ENCODE measurements around the gene STIM1. TPM values are rescaled to one million over a fixed set of nuclear protein-coding genes. Genes with fewer than 3 reads are reported as not detected.

The STIM1 gene
- total RNA-seq, 1 experiment from 2014 or later, result 18.0 TPM

DNA sequence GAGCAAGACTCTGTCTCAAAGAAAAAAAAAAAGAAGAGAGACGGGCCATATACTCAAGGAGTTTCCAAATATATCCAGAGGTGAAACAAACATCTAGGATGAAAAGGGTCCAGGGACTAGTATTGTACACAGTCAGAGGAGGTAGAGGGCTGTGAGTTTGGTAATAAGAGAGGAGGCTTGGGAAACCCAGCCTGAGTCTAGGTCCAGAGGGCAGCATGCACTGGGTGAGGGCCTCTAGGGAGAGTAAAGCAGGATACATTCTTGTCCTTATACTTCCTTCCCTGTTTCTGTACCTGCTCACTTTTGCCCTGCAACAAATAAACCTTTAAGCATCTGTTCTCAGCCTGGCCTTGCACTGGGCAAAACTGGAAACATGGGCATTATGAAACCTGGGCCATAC is 31.5 kb downstream of the STIM1 start (continued):
- TF ChIP-seq MYBL2 (CRISPR knock-in tag; IDR thresholded peaks at IDR 0.05), result no peak
- TF ChIP-seq, protein P1, sequence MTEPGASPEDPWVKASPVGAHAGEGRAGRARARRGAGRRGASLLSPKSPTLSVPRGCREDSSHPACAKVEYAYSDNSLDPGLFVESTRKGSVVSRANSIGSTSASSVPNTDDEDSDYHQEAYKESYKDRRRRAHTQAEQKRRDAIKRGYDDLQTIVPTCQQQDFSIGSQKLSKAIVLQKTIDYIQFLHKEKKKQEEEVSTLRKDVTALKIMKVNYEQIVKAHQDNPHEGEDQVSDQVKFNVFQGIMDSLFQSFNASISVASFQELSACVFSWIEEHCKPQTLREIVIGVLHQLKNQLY (CRISPR knock-in tag; IDR thresholded peaks at IDR 0.05), result no peak
- TF ChIP-seq, protein P2, sequence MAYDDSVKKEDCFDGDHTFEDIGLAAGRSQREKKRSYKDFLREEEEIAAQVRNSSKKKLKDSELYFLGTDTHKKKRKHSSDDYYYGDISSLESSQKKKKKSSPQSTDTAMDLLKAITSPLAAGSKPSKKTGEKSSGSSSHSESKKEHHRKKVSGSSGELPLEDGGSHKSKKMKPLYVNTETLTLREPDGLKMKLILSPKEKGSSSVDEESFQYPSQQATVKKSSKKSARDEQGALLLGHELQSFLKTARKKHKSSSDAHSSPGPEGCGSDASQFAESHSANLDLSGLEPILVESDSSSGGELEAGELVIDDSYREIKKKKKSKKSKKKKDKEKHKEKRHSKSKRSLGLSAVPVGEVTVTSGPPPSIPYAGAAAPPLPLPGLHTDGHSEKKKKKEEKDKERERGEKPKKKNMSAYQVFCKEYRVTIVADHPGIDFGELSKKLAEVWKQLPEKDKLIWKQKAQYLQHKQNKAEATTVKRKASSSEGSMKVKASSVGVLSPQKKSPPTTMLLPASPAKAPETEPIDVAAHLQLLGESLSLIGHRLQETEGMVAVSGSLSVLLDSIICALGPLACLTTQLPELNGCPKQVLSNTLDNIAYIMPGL (CRISPR knock-in tag; IDR thresholded peaks at IDR 0.05), result no peak

DNA sequence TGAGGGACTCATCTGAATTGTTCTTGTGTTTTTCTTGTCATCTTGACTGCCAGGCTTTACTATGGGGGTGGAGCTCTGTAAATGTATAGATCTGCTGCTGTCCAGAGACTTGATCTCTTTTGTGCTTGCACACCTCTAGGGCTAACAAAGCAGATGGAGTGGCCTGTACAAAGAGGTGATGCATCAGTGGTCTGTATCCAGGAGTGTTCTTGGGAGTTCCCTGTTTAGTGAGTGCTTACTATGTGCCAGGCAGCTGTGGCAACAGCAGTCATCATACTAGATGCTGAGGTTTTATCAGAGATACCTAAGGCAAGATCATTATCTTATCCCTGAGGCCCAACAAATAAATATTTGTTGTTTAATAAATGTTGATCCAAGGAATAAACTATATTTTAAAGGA is 33.4 kb downstream of the STIM1 start:
- H3K4me1 Mint-ChIP-seq, result no peaks in the 10 kb centered on the region
- ATAC-seq (no peak), DNase-seq (ENCODE audit: low spot score) (no peak)
- ChIA-PET CTCF (interaction anchor here (1.6 kb wide), 1 partner anchor 40 kb away, joined by 6 read pairs; no protein-coding TSS in a partner anchor), POLR2A (no interaction called here)
- no peak overlapping the region for H3K27ac Mint-ChIP-seq
- no peaks in the 10 kb centered on the region for H3K9me3 Mint-ChIP-seq
- no peak for TF ChIP-seq CBFB (CRISPR knock-in tag; IDR thresholded peaks at IDR 0.05; ENCODE audit: low read depth)
- no peak for TF ChIP-seq CREB1 (CRISPR knock-in tag; IDR thresholded peaks at IDR 0.05)
- TF ChIP-seq ZNF416 (CRISPR knock-in tag; IDR thresholded peaks at IDR 0.05), result no peak
- TF ChIP-seq ESRRA (CRISPR knock-in tag; IDR thresholded peaks at IDR 0.05; ENCODE audit: borderline replicate concordance), result no peak
- no peak for TF ChIP-seq ZNF219 (CRISPR knock-in tag; IDR thresholded peaks at IDR 0.05; ENCODE audit: borderline replicate concordance)
- TF ChIP-seq TEAD1 (CRISPR knock-in tag; IDR thresholded peaks at IDR 0.05), result no peak
- TF ChIP-seq NR2C2 (CRISPR knock-in tag; IDR thresholded peaks at IDR 0.05), result no peak
- no peaks in the 10 kb centered on the region for H3K36me3 Mint-ChIP-seq
- no peaks in the 10 kb centered on the region for H3K27me3 Mint-ChIP-seq (ENCODE audit: low read depth)
- H3K4me3 Mint-ChIP-seq, result no peak overlapping the region

DNA sequence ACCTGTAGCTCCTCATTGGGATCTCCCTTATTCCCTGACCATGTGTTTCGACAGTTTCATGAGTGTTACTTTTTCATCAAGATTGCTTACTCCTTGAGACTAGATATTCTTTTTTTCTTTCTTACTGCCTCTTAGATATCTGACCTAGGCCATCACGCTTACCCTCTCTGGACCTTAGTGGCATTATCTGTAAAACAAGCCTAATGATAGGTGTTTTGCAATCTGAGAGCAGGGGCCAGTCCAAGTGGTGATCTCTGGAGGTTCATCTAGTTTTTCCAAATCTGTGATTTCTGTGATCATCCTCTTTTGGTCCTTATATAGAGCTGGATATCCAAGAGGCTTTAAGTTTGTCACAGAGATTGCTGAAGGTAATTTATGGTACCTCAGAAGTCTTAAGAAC is 34.5 kb downstream of the STIM1 start:
- no peaks in the 10 kb centered on the region for H3K36me3 Mint-ChIP-seq
- no peaks in the 10 kb centered on the region for H3K27me3 Mint-ChIP-seq (ENCODE audit: low read depth)
- no peaks in the 10 kb centered on the region for H3K9me3 Mint-ChIP-seq
- H3K4me3 Mint-ChIP-seq, result no peak overlapping the region
- DNase-seq (ENCODE audit: low spot score) (no peak), ATAC-seq (no peak)
- H3K27ac Mint-ChIP-seq, result no peak overlapping the region
- no peaks in the 10 kb centered on the region for H3K4me1 Mint-ChIP-seq
- CTCF ChIA-PET, result interaction anchor here (0.6 to 1.2 kb wide), 2 partner anchors 19 to 95 kb away, joined by 3 to 4 read pairs; no protein-coding TSS in a partner anchor
- POLR2A ChIA-PET, result no interaction called here
- TF ChIP-seq, protein P3, sequence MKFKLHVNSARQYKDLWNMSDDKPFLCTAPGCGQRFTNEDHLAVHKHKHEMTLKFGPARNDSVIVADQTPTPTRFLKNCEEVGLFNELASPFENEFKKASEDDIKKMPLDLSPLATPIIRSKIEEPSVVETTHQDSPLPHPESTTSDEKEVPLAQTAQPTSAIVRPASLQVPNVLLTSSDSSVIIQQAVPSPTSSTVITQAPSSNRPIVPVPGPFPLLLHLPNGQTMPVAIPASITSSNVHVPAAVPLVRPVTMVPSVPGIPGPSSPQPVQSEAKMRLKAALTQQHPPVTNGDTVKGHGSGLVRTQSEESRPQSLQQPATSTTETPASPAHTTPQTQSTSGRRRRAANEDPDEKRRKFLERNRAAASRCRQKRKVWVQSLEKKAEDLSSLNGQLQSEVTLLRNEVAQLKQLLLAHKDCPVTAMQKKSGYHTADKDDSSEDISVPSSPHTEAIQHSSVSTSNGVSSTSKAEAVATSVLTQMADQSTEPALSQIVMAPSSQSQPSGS (CRISPR knock-in tag; IDR thresholded peaks at IDR 0.05; ENCODE audit: borderline replicate concordance, low read depth), result no peak
- no peak for TF ChIP-seq NFATC4 (CRISPR knock-in tag; IDR thresholded peaks at IDR 0.05)
- TF ChIP-seq ZNF121 (CRISPR knock-in tag; IDR thresholded peaks at IDR 0.05), result no peak
- no peak for TF ChIP-seq MXD4 (CRISPR knock-in tag; IDR thresholded peaks at IDR 0.05; ENCODE audit: borderline replicate concordance)
- TF ChIP-seq CBFB (CRISPR knock-in tag; IDR thresholded peaks at IDR 0.05; ENCODE audit: low read depth), result no peak
- TF ChIP-seq CREB1 (CRISPR knock-in tag; IDR thresholded peaks at IDR 0.05), result no peak
- TF ChIP-seq KAT7 (CRISPR knock-in tag; IDR thresholded peaks at IDR 0.05; ENCODE audit: borderline replicate concordance), result no peak
- TF ChIP-seq, protein P1 (CRISPR knock-in tag; IDR thresholded peaks at IDR 0.05), result no peak
- TF ChIP-seq, protein P4, sequence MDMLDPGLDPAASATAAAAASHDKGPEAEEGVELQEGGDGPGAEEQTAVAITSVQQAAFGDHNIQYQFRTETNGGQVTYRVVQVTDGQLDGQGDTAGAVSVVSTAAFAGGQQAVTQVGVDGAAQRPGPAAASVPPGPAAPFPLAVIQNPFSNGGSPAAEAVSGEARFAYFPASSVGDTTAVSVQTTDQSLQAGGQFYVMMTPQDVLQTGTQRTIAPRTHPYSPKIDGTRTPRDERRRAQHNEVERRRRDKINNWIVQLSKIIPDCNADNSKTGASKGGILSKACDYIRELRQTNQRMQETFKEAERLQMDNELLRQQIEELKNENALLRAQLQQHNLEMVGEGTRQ (CRISPR knock-in tag; IDR thresholded peaks at IDR 0.05), result no peak
- TF ChIP-seq ZNF232 (CRISPR knock-in tag; IDR thresholded peaks at IDR 0.05), result no peak
- no peak for TF ChIP-seq ZNF416 (CRISPR knock-in tag; IDR thresholded peaks at IDR 0.05)
- TF ChIP-seq, protein P5, sequence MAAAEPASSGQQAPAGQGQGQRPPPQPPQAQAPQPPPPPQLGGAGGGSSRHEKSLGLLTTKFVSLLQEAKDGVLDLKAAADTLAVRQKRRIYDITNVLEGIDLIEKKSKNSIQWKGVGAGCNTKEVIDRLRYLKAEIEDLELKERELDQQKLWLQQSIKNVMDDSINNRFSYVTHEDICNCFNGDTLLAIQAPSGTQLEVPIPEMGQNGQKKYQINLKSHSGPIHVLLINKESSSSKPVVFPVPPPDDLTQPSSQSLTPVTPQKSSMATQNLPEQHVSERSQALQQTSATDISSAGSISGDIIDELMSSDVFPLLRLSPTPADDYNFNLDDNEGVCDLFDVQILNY (CRISPR knock-in tag; IDR thresholded peaks at IDR 0.05), result no peak
- no peak for TF ChIP-seq EMX1 (CRISPR knock-in tag; IDR thresholded peaks at IDR 0.05)
- TF ChIP-seq ETV6 (CRISPR knock-in tag; IDR thresholded peaks at IDR 0.05), result no peak
- TF ChIP-seq, protein P6, sequence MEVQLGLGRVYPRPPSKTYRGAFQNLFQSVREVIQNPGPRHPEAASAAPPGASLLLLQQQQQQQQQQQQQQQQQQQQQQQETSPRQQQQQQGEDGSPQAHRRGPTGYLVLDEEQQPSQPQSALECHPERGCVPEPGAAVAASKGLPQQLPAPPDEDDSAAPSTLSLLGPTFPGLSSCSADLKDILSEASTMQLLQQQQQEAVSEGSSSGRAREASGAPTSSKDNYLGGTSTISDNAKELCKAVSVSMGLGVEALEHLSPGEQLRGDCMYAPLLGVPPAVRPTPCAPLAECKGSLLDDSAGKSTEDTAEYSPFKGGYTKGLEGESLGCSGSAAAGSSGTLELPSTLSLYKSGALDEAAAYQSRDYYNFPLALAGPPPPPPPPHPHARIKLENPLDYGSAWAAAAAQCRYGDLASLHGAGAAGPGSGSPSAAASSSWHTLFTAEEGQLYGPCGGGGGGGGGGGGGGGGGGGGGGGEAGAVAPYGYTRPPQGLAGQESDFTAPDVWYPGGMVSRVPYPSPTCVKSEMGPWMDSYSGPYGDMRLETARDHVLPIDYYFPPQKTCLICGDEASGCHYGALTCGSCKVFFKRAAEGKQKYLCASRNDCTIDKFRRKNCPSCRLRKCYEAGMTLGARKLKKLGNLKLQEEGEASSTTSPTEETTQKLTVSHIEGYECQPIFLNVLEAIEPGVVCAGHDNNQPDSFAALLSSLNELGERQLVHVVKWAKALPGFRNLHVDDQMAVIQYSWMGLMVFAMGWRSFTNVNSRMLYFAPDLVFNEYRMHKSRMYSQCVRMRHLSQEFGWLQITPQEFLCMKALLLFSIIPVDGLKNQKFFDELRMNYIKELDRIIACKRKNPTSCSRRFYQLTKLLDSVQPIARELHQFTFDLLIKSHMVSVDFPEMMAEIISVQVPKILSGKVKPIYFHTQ (CRISPR knock-in tag; IDR thresholded peaks at IDR 0.05), result no peak

Data from WTC11 (cell line).